ENCODE measurements around the gene DDX19B.

GRCh38 chr16:70381604-70382342 lies 82.8 kb downstream of the DDX19B start:
- no peak for TF ChIP-seq EZH2 (IDR thresholded peaks at IDR 0.05; ENCODE audit: insufficient read depth, poor library complexity, severe bottlenecking)
- TF ChIP-seq EZH2phosphoT487 (IDR thresholded peaks at IDR 0.05; ENCODE audit: insufficient read depth, low read depth), result no peak
